ENCODE data around the gene TARP.

The TARP gene

GRCh38 chr7:38284553-38284952 is 11.1 kb upstream of the TARP start:
- ChIA-PET POLR2A (no interaction called here), CTCF (no interaction called here)
- DNase-seq: no peak
- Mint-ChIP-seq H3K4me1 (ENCODE audit: low read depth) (no peaks in the 10 kb centered on the region), H3K36me3 (ENCODE audit: low read depth) (no peaks in the 10 kb centered on the region), H3K27me3 (no peaks in the 10 kb centered on the region), H3K9me3 (no peaks in the 10 kb centered on the region), H3K4me3 (no peak overlapping the region), H3K27ac (no peak overlapping the region)
- intact Hi-C loops (cut with micrococcal nuclease): no loop called here
- TF ChIP-seq, protein P1, sequence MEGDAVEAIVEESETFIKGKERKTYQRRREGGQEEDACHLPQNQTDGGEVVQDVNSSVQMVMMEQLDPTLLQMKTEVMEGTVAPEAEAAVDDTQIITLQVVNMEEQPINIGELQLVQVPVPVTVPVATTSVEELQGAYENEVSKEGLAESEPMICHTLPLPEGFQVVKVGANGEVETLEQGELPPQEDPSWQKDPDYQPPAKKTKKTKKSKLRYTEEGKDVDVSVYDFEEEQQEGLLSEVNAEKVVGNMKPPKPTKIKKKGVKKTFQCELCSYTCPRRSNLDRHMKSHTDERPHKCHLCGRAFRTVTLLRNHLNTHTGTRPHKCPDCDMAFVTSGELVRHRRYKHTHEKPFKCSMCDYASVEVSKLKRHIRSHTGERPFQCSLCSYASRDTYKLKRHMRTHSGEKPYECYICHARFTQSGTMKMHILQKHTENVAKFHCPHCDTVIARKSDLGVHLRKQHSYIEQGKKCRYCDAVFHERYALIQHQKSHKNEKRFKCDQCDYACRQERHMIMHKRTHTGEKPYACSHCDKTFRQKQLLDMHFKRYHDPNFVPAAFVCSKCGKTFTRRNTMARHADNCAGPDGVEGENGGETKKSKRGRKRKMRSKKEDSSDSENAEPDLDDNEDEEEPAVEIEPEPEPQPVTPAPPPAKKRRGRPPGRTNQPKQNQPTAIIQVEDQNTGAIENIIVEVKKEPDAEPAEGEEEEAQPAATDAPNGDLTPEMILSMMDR (IDR thresholded peaks at IDR 0.05): no peak
- ATAC-seq: no peak

GRCh38 chr7:38283809-38284208 is 10.4 kb upstream of the TARP start:
- intact Hi-C loops (cut with micrococcal nuclease): no loop called here
- TF ChIP-seq, protein P1 (IDR thresholded peaks at IDR 0.05): no peak
- H3K9me3 Mint-ChIP-seq: no peaks in the 10 kb centered on the region
- ChIA-PET POLR2A (no interaction called here), CTCF (no interaction called here)
- no peaks in the 10 kb centered on the region for H3K36me3 Mint-ChIP-seq (ENCODE audit: low read depth)
- no peak overlapping the region for H3K4me3 Mint-ChIP-seq
- DNase-seq (no peak), ATAC-seq (no peak)
- no peaks in the 10 kb centered on the region for H3K4me1 Mint-ChIP-seq (ENCODE audit: low read depth)
- H3K27ac Mint-ChIP-seq: no peak overlapping the region
- H3K27me3 Mint-ChIP-seq: no peaks in the 10 kb centered on the region

DNA sequence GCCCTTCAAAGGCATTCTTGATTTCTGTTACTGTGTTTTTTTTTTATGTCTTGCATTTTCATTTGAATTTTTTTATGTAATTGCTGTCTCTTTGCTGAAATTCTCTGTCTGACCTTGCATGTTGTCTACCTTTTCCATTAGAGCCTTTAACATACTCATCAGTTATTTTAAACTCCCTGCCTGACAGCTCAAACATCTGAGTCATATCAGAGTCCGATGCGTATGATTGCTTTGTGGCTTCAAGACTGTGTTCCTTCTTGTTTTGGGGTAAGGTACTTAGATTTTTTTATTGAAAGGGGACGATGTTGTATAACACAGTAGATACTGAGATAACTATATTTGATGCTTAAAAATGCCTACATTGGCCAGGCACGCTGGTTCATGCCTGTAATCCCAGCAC is 9.7 kb upstream of the TARP start:
- Mint-ChIP-seq H3K4me1 (ENCODE audit: low read depth) (no peaks in the 10 kb centered on the region), H3K27ac (no peak overlapping the region), H3K4me3 (no peak overlapping the region), H3K36me3 (ENCODE audit: low read depth) (no peaks in the 10 kb centered on the region), H3K9me3 (no peaks in the 10 kb centered on the region), H3K27me3 (no peaks in the 10 kb centered on the region)
- no peak for DNase-seq
- intact Hi-C loops (cut with micrococcal nuclease): no loop called here
- POLR2A ChIA-PET: no interaction called here
- ATAC-seq: no peak
- CTCF ChIA-PET: no interaction called here
- TF ChIP-seq, protein P1 (IDR thresholded peaks at IDR 0.05): no peak

DNA sequence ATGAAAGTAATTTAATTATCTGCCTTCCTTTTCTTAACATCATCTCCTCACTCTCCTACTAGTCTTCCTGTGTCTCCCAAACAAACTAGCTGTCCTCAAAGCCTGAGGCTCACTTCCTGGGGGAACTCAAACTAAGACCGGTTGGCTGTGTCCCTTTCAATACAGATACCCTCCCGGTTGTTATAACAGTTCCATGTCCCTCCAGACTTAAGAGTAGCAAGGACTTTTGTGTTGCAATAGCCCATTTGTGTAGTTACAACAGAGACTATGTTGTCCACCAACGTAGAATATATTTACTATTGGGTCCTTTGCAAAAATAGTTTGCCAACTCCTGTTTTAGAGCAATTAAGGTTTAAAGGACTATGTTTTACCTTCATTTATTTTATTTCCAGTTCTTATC is 8.6 kb upstream of the TARP start:
- no peak for DNase-seq
- no peaks in the 10 kb centered on the region for H3K9me3 Mint-ChIP-seq
- POLR2A ChIA-PET: no interaction called here
- intact Hi-C loops (cut with micrococcal nuclease): no loop called here
- CTCF ChIA-PET: no interaction called here
- no peaks in the 10 kb centered on the region for H3K36me3 Mint-ChIP-seq (ENCODE audit: low read depth)
- ATAC-seq: no peak
- H3K27ac Mint-ChIP-seq: no peak overlapping the region
- H3K27me3 Mint-ChIP-seq: no peaks in the 10 kb centered on the region
- no peak overlapping the region for H3K4me3 Mint-ChIP-seq
- no peaks in the 10 kb centered on the region for H3K4me1 Mint-ChIP-seq (ENCODE audit: low read depth)
- TF ChIP-seq, protein P1 (IDR thresholded peaks at IDR 0.05): no peak

DNA sequence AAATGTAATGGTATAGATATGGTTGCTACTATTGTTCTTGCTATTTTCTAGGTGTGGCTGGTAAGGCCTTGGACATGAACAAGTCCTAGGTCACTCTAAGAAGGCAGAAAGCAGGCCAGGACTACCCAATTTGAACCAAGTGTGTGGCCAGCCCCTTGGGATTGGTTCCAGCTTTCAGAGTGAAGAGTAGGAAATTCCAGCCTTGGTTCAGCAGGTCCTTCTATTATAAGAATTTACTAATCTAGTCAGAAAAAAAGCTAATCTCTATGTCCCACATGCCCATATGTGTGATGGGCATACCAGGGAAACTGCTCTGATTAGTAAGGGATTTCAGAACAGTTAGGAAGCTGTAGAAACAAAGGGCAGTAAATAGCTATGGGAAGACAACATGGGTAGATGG is 7.8 kb upstream of the TARP start:
- POLR2A ChIA-PET: no interaction called here
- DNase-seq (no peak), ATAC-seq (no peak)
- no peak overlapping the region for H3K27ac Mint-ChIP-seq
- no peaks in the 10 kb centered on the region for H3K36me3 Mint-ChIP-seq (ENCODE audit: low read depth)
- no peaks in the 10 kb centered on the region for H3K9me3 Mint-ChIP-seq
- no peaks in the 10 kb centered on the region for H3K27me3 Mint-ChIP-seq
- CTCF ChIA-PET: no interaction called here
- H3K4me1 Mint-ChIP-seq (ENCODE audit: low read depth): no peaks in the 10 kb centered on the region
- intact Hi-C loops (cut with micrococcal nuclease): no loop called here
- TF ChIP-seq, protein P1 (IDR thresholded peaks at IDR 0.05): no peak
- no peak overlapping the region for H3K4me3 Mint-ChIP-seq
